ENCODE measurements around the gene USH2A.

GRCh38 chr1:215865060-215865459 lies 558.2 kb downstream of the USH2A start:
- TF ChIP-seq CTCF (IDR thresholded peaks at IDR 0.05), result no peak
- no peak for TF ChIP-seq POLR2A (IDR thresholded peaks at IDR 0.05)
